GM18502 (cell line): Measurements from ENCODE around the gene AKR1C4.
"Not testable (repeated sequence)": the region's sequence is repeated elsewhere in the genome, so short reads cannot be mapped to it uniquely, and the experiment has no call there.

Experiments
- ATAC-seq: cut with Tn5 transposase; IDR thresholded peaks from one replicate; pipeline ENCODE4 v1.9.1; 2021; ENCODE audit warnings: mild to moderate bottlenecking; ENCODE audit not compliant: unreplicated experiment, poor library complexity

The AKR1C4 gene

DNA sequence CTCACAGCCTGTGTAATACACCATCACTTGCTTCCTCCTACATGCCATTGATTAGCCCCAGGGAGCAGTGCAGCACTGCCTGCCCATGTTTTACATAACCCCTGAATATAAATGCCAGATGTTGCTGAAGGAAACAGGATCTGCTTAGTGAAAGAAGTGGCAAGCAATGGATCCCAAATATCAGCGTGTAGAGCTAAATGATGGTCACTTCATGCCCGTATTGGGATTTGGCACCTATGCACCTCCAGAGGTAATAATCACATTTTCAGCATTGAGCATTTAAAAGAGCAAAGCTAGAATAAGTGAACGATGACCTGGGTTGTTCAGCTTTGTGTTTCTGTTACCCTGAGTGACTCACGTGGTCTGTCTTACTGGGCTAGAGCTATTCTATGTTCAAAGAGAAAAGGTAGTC, at the start of gene AKR1C4:
TSS of gene AKR1C4 (plus strand) at position 136 of the 412 bp plus-strand sequence. CDS start at position 167, 31 bp downstream.
- ATAC-seq, result no peak

DNA sequence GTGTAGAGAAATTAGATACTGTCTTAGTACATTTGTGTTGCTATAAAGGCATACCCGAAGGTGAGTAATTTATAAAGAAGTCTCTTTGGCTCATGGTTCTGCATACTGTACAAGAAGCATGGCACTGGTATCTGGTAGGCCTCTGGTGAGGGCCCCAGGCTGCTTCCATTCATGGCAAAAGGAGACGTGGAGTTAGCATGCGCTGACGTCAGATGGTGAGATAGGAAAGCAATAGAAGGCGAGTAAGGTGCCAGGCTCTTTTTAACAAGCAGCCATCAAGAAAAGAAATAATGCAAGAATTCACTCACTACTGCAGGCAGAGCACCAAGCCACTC, 49.8 kb upstream of the AKR1C4 start:
- no peak for ATAC-seq

DNA sequence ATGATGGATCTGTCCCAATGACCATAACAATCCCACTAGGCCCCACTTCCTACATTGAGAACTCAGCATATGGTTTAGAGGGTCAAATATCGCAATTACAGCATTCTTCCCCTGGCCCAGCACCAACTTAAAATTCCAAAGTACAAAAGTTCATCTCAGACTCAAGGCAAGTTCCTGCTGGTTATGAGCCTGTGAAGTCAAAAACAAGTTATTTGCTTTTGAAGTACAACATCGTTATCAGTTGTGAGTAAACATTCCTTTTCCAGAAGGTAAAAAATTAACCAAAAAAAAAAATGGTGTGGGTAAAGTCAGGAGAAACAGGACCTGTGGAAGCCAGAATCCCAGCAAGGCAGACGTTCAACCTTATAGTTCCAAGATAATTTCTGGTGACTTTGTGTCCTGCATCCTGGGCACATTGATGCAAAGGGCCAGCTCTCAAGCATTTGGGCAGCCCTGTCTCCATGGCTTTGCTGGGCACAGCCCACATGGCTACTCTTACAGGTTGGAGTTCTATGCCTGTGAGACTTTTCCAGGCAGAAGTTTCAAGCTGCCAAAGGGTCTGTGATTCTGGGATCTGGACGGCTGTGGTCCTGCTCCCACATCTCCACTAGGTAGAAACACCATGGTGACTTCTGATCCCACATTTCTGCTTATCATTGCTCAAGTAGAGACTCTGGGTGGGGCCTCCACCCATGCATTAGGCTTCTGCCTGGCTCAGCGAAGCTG, 49.2 kb upstream of the AKR1C4 start:
- no peak for ATAC-seq

DNA sequence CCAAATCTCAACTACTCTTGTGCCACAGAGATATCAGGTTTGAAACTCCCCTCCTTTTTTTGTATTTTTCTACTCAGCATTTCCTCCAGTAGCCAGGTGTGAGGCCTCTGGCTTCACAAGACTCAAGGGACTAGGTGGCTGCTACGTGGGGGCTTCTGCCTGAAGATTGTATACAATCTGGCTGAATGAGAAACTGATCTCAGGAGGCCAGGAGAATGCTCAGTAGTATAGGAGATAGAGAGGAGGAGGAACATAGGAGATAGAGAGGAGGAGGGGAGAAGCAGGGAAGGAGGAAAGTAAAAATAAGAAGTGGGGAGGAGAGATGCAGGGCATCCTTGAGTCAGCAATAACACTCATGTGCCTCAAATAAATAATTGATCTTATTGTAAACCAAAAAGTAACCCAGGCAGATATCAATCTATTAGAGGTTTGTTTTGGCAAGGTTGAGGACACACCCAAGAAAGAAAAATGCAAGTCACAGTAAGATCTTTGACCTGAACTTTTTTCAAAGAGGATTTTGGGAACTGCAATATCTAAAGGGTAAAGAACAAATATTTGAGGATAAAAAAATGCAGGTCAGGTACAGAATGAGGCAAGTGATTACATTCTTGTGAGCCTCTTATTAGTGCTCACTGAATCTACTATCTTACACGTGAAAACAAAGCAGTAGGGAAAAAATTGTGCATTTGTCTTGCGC, 48.5 kb upstream of the AKR1C4 start:
- no peak for ATAC-seq

DNA sequence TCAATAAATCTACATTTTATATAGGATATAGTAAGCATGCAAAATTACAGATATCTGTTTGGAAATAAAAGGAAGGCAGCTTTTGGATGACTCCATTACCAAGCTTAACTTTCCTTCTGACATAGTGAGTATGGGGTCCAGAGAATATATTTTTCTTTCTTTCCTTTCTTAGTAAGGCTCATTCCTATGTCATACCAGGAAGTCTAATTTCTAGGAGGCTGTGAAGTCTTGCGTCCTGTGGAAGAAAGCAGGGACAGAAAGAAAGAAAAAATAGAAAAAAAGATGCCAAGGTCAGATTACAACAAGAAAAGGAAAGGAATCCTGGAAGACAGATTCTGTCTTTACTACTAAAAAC, 48.0 kb upstream of the AKR1C4 start:
- ATAC-seq, result no peak

DNA sequence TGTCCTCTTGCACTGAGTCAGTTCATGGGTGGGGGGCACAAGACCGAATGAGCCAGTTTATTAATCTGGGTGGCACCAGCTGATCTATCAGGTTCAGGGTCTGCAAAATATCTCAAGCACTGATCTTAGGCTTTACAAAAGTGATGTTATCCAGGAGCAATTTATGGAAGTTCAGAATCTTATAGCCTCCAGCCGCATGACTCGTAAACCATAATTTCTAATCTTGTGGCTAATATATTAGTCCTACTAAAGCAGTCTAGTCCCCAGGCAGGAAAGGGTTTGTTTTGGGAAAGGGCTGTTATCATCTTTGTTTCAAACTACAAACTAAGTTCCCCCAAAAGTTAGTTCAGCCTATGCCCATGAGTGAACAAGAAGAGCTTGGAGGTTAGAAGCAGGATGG, 45.6 kb upstream of the AKR1C4 start:
- ATAC-seq, result no peak

DNA sequence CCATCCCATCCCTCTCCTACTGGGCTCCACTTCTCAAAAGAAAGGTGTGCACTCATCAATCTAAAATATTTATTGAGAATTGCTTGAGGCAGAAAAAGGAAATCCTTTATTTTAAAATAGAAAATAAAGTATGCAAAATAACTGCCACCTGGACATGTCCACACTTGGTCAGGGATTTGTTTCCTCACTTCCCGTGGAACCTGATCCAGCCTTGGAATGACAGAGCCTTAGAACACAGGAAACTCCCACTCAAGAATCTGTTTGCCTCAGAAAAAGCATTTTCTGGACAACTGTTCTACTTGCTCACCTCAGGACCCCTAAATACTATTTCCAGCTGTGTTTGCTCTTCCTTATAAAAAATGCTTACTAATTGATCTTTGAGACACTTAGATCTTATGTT, 40.7 kb upstream of the AKR1C4 start:
- ATAC-seq, result no peak

DNA sequence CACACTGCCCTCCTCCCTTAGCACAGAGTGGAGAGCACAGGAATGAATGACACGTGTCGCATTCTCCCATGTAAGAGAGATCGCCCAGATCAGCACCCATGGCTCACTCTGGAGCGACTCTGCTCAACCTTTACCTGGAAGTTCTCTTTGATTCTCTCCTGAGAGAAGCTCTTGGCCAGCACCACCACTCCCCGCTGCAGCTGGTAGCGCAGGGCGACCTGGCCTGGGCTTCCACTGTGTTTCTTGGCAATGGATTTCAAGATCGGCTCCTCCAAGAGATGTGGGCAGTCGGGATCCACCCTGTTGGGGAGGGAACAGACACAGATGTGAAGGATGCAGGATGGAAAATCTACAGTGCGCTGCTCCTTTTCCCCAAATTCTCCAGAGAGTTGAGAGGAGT, 39.1 kb upstream of the AKR1C4 start:
- no peak for ATAC-seq

DNA sequence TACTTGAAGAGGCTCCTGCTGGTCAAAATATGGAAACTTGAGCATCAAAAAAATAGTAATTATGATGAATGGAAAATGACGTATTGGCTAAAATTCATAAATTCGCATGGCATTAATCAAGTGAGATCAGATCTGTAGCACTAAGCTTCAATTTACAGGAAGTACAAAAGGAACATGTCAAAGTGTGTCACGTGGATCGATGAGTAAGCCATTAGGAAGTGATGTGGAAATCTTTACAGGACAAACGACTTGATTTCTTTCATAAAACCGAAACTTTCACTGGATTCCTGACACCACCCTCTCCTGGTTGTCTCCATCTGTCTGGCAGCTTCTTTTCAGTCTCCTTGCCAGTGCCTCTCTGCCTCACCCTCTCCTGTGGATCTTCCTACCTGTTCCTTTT, 37.5 kb upstream of the AKR1C4 start:
- no peak for ATAC-seq

DNA sequence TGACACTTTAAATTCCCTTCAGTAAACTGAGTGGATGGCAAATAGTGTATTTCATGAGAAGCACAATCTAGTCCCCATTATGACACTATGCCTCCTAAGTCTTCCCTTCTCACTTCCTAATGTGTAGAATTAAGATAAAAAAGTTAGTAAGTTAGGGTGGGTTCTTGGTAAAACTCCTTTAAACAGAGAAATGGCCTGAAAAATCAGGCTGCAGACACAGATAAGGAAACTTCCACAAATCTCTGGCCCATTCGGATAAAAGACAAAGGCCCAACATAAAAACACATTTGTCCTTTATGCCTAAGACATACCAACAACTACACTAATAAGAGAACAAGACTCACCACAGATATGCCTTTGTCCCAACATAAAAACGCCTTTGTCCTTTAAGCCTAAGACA, 33.1 kb upstream of the AKR1C4 start:
- no peak for ATAC-seq

DNA sequence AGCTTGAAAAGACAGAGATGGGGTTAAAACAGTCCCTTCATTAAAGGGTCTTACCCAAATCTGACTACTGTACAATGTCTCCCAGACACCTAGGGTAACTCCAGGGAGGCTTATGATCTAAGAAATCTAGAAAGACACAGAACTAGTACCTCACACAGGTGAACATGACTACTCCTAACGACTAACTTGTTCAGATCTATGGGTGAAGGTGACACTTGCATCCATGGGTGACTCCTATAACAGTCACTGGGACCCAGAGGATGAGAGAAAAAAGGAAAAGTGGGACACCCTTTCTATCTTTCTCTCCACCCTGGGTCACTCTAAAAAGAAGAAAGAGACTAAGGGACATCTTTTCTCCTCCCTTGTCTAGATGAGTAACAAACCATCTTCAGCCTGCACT, 30.9 kb upstream of the AKR1C4 start:
- ATAC-seq, result no peak

DNA sequence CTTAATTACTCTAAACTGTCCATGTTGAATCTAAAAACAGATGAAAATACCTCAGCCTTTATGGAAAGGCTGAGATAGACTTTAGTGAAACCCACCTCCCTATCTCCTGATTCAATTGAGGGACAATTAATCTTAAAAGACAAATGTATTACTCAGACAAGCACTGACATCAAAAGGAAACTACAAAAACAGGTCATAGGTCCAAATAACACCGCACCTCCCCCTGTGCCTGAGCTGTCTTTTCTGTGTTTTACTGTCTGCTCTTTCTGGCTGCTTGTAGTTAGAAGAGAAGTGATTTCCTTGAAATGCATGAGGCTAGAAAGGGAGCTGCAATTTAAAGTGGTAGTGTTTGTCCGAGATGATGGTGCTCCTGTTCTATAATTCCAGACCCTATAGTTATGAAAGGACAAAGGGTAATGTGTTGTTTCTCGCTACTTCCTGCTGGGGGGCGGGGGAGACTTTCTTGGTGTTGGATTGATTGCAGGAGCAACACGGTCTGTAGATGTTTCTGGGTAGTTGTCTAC, 27.7 kb upstream of the AKR1C4 start:
- no peak for ATAC-seq

DNA sequence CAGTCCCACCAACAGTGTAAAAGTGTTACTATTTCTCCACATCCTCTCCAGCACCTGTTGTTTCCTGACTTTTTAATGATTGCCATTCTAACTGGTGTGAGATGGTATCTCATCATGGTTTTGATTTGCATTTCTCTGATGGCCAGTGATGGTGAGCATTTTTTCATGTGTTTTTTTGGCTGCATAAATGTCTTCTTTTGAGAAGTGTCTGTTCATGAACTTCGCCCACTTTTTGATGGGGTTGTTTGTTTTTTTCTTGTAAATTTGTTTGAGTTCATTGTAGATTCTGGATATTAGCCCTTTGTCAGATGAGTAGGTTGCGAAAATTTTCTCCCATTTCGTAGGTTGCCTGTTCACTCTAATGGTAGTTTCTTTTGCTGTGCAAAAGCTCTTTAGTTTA, 21.1 kb upstream of the AKR1C4 start:
- ATAC-seq, result not testable (repeated sequence)

DNA sequence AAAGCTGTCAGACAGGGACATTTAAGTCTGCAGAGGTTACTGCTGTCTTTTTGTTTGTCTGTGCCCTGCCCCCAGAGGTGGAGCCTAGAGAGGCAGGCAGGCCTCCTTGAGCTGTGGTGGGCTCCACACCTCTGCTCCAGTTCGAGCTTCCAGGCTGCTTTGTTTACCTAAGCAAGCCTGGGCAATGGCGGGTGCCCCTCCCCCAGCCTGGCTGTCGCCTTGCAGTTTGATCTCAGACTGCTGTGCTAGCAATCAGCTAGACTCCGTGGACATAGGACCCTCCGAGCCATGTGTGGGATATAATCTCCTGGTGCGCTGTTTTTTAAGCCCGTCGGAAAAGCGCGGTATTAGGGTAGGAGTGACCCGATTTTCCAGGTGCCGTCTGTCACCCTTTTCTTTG, 16.1 kb upstream of the AKR1C4 start:
- not testable (repeated sequence) for ATAC-seq

DNA sequence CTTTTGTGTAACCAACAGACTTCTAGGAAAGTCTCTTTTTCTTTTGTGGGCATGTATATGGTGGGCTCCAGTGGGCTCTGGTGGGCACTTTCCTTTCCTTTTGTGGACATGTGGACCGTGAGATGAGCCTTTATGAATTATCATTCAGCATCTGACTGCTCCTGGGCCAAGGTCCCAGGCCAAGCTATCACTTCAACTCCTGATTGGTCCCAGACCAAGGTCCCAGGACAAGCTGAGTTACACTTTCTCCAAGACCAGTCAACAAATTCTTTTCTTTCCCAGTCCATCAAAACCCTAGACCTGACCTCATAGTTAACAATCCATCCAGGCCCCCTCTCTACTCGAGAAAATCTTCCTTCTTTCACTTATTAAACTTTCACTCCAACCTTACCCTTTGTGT, 12.7 kb upstream of the AKR1C4 start:
- no peak for ATAC-seq

DNA sequence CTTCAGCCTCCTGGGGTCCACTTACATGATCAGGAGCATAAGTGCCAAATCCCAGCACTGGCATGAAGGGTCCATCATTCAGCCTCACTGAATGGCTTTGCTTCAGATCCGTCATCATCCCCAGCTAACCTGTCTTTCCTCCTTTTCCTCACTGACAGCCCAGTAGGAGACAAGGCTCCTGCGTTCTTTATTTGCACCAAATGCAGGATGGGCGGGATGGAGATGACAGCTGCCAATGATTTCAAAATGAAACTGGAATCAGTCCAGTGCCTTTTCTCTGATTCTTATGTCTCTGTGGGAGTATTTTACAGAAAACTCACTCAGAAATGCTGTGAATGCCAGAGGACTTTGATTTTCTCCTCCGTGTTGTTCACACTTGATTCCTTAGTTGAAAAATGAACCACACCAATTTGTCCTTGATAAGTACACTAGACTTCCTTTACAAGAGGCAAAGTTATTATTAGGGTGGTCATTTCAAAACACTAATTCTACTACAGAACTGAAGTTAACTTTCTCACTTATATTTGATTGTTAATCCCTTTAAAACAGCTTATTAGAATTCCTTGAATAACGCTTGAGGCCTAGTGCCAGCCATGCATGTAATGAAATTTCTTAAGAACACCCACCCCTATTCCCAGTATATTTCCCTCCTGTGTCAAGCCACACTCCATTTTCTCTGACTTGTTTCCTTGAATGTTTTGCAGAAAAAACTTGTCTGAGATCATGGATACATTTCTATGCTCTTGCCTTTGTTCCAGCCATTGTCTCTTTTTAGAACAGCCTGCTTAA, 11.5 kb upstream of the AKR1C4 start, which contains the start of gene AKR1C8:
TSS of gene AKR1C8 (minus strand) at position 164 of the 789 bp plus-strand sequence. CDS start at position 118, 46 bp downstream.
- ATAC-seq, result no peak

DNA sequence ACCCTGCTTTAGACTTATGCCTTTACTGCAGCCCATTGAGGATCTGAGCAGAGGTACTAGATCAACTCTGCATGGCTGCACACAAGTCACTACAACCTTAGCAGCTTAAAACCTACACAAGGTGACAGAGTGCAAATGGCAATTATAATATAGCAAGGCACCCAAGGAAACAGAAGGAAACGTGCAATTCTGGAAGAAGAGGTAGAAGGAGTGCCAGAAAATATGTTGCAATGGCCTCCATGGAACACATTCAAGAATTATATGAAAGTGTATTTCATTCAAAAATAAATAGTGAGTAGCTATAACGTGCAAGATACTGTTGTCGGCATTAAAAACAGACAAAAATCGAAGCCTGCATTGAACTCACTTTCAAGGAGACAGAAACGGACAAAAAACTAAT, 8.8 kb upstream of the AKR1C4 start:
- no peak for ATAC-seq

DNA sequence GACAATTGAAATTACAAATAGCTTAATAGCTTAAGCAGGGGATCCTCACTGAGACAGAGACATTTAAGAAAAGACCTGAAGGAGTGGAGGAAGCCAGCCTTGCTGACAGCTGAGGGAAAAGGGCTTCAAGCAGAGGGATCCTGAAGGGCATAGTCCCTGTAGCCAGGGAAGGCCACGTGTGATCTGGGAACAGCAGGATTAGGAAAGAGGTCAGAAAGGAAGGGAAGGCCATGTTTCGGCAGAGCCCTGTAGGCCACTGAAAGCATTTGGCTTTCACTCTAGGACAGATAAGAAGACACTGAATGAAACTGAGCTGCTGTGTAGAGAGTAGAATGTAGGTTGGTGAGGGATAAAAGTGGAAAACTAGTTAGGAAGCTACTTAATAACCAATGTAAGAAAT, 8.3 kb upstream of the AKR1C4 start:
- ATAC-seq, result no peak

DNA sequence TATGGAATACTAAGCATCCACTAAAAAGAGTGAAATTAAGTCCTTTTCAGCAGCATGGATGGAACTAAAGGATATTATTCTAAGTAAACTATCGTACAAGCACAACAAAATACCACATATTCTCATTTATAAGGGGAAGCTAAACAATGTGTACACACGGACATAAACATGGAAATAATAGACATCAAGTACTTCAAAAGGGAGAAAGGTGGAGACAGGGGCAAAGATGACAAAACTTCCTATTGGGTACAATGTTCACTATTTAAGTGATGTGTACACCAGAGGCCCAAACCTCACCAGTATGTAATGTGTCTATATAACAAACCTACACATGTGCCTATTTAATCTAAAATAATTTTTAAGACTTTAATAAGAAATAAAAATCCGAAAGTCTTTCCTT, 2.2 kb upstream of the AKR1C4 start:
- ATAC-seq, result no peak

DNA sequence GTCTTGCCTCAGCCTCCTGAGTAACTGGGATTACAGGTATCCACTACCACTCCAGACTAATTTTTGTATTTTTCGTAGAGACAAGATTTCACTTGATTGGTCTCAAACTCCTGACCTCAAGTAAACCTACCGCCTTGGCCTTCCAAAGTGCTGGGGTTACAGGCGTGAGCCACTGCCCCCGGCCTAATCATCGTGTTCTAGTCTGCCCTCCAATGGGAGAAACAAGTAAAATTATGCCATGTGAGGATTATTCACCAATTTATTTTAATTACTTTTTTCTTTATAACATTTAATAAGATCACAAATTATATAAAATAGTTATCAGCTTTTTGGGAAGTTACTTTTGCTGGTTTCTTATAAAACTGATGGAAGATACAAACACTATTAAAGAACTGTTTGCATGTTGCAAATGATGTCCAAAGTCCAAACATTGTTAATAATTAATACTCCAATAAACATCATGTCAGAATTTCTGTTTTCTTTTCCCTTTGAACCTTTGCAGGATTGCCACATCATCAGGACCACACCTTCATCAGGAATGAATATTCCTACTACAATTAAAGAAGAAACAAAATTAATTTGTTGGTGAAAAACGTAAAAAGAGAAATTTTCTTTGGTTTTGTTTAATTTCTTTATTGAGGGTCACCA, 786 bp upstream of the AKR1C4 start:
- no peak for ATAC-seq

DNA sequence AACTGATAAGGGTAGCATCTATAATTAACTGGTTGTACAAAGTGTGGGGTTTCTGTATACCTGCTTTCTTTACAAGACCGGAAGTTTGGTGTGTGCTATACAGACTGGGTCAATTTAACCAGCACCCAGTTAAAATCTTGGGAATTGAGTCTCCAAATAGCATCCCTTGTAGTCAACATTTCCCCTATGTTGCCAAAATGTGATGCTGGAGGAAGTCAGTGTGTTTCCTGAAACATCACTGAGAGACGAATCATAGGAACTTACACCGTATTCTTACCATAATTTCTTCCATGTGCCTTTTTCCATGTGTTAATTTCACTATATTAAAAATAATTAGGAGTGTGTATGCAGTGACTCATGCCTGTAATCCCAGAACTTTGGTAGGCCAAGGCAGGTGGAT, 1.7 kb downstream of the AKR1C4 start:
- no peak for ATAC-seq
